ENCODE results near the gene PRPF31. TPM values are rescaled to one million over a fixed set of nuclear protein-coding genes. Genes with fewer than 3 reads are reported as not detected.

PRPF31 gene
- total and polyA plus RNA-seq, 9 of the 15 experiments (the other 6 are each of a cell fraction or from before 2014, with no cell fraction given), result 5.8 to 92.2 (median 69.2) TPM

DNA sequence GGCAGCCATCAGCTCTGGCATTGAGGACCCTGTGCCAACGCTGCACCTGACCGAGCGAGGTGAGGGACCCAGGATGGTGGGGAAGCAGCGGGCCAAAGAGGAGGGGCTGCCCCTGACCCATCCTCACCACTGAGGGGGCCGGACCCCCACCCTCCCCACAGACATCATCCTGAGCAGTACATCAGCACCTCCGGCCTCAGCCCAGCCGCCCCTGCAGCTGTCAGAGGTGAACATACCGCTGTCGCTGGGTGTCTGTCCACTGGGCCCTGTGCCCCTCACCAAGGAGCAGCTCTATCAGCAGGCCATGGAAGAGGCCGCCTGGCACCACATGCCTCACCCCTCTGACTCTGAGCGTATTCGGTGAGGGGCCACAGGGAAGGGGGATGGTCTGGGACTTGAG is 36.7 kb downstream of the PRPF31 start:
- Histone ChIP-seq H3K4me3 (no peak overlapping the region), H3K4me2 (ENCODE audit: insufficient read depth, low read length) (no peak overlapping the region), H2AFZ (ENCODE audit: low read depth, low read length) (no peak overlapping the region), H3K27me3 (ENCODE audit: control insufficient read depth in 2 of 2, insufficient read depth in 2 of 2, low read length in 2 of 2) (no peaks in the 10 kb centered on the region), H3K4me1 (replicated peaks in 1 of 2; ENCODE audit: control insufficient read depth in 2 of 2, insufficient read depth in 2 of 2, low read length in 2 of 2) (peaks cover 0 to 8% of the 10 kb centered on the region in 2 experiments; a peak in 1 of 5 replicates), H4K20me1 (replicated peaks; ENCODE audit: control insufficient read depth, insufficient read depth, low read length) (no peaks in the 10 kb centered on the region; the same call in 1 of the 2 replicates), H3K9ac (ENCODE audit: insufficient read depth in 1 of 2, low read depth in 2 of 2, low read length in 2 of 2) (no peak overlapping the region), H3K9me1 (ENCODE audit: control insufficient read depth, insufficient read depth, low read length) (no peaks in the 10 kb centered on the region), H3K36me3 (ENCODE audit: control insufficient read depth, insufficient read depth, low read length) (peaks cover 95% of the 10 kb centered on the region), H3K79me2 (ENCODE audit: control insufficient read depth, insufficient read depth, low read length) (no peaks in the 10 kb centered on the region), H3K9me3 (replicated peaks; ENCODE audit: control insufficient read depth, insufficient read depth, low read depth, low read length) (no peaks in the 10 kb centered on the region), H3K27ac (ENCODE audit: extremely low read depth, low read depth, low read length) (no peak overlapping the region)
- ATAC-seq, result no peak
- no peak for FAIRE-seq
- DNase-seq (ENCODE audit: extremely low read depth in 1 of 4, low spot score in 3 of 4), result no peak
- POLR2A ChIA-PET, result interaction anchor here (0.7 to 1.5 kb wide), 3 partner anchors 13 to 19 kb away, joined by 4 to 5 read pairs (median 4); partner anchors contain the start of gene CNOT3
- in situ Hi-C loops (cut with MboI) (no loop called here), intact Hi-C loops (cut with micrococcal nuclease) (no loop called here)
- no TSS peak for BruUV-seq (replicated peaks)
- CTCF ChIA-PET (ENCODE audit: low intra/inter-chr PET ratio), result no interaction called here
- TF ChIP-seq POLR2G (IDR thresholded peaks at IDR 0.05; ENCODE audit: low read depth, low read length), result peak; percentile 63
- TF ChIP-seq, protein P1, sequence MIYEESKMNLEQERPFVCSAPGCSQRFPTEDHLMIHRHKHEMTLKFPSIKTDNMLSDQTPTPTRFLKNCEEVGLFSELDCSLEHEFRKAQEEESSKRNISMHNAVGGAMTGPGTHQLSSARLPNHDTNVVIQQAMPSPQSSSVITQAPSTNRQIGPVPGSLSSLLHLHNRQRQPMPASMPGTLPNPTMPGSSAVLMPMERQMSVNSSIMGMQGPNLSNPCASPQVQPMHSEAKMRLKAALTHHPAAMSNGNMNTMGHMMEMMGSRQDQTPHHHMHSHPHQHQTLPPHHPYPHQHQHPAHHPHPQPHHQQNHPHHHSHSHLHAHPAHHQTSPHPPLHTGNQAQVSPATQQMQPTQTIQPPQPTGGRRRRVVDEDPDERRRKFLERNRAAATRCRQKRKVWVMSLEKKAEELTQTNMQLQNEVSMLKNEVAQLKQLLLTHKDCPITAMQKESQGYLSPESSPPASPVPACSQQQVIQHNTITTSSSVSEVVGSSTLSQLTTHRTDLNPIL (CRISPR knock-in tag; IDR thresholded peaks at IDR 0.05), result no peak
- TF ChIP-seq HEY1 (CRISPR knock-in tag; IDR thresholded peaks at IDR 0.05; ENCODE audit: borderline replicate concordance), result no peak
- TF ChIP-seq HNRNPK (IDR thresholded peaks at IDR 0.05; ENCODE audit: low read depth, low read length, poor library complexity, severe bottlenecking), result no peak
- no peak for TF ChIP-seq KDM2B (CRISPR knock-in tag; IDR thresholded peaks at IDR 0.05)
- TF ChIP-seq XRCC3 (IDR thresholded peaks at IDR 0.05), result no peak
- 97% methylated on average over 8 of the region's 12 CpGs for WGBS (ENCODE audit: insufficient coverage, low coverage, missing lambda C conversion rate)
